ENCODE results near the gene TSHZ1. TPM values are rescaled to one million over a fixed set of nuclear protein-coding genes. Genes with fewer than 3 reads are reported as not detected.
A peak's percentile ranks its signal among the peaks of the same experiment; 100 is the strongest.

The TSHZ1 gene
- total and polyA plus RNA-seq, 12 donors, result 6.8 to 25.0 (median 16.0) TPM

- H3K9me3 ChIP-seq (replicated peaks in 1 of 3), result no peaks in the 10 kb centered on the region
- no peak overlapping the region for H3K4me3 ChIP-seq
- no peaks in the 10 kb centered on the region for H3K27me3 ChIP-seq
- peaks cover 8 to 12% of the 10 kb centered on the region in 2 donors for H3K4me1 ChIP-seq (replicated peaks in 1 of 2)
- DNase-seq, result no peak
- no peak overlapping the region for H3K27ac ChIP-seq
- H3K36me3 ChIP-seq (replicated peaks in 1 of 2), result no peaks in the 10 kb centered on the region
- WGBS, 4 donors, result 84 to 94% (median 92%) methylated on average over 9 to 10 of the region's 10 CpGs
- intact Hi-C loops (cut with DNase I), result no loop called here
- TF ChIP-seq POLR2A (IDR thresholded peaks at IDR 0.05) (no peak), CTCF (IDR thresholded peaks at IDR 0.05) (no peak)
These were observed 28.2 kb downstream of the TSHZ1 start for GRCh38 chr18:75238786-75239185.

GRCh38 chr18:75240433-75240832 lies 29.8 kb downstream of the TSHZ1 start:
- Histone ChIP-seq H3K9me3 (replicated peaks in 1 of 3) (no peaks in the 10 kb centered on the region), H3K36me3 (replicated peaks in 1 of 2) (no peaks in the 10 kb centered on the region), H3K4me3 (no peak overlapping the region), H3K27ac (no peak overlapping the region), H3K27me3 (no peaks in the 10 kb centered on the region), H3K4me1 (replicated peaks in 1 of 2) (peaks cover 8 to 24% of the 10 kb centered on the region in 2 donors)
- WGBS, 4 donors, result 84 to 95% (median 92%) methylated on average over 10 of the region's 10 CpGs
- intact Hi-C loops (cut with DNase I), result no loop called here
- no peak for TF ChIP-seq POLR2A (IDR thresholded peaks at IDR 0.05)
- no peak for TF ChIP-seq CTCF (IDR thresholded peaks at IDR 0.05)
- DNase-seq, result no peak

GRCh38 chr18:75241705-75242104 lies 31.1 kb downstream of the TSHZ1 start:
- intact Hi-C loops (cut with DNase I), result no loop called here
- Histone ChIP-seq H3K27ac (no peak overlapping the region), H3K27me3 (no peaks in the 10 kb centered on the region), H3K4me1 (replicated peaks in 1 of 2) (peaks cover 9 to 33% of the 10 kb centered on the region in 2 donors), H3K36me3 (replicated peaks in 1 of 2) (no peaks in the 10 kb centered on the region), H3K4me3 (no peak overlapping the region), H3K9me3 (replicated peaks in 1 of 3) (no peaks in the 10 kb centered on the region)
- DNase-seq, result no peak
- TF ChIP-seq CTCF (IDR thresholded peaks at IDR 0.05) (no peak), POLR2A (IDR thresholded peaks at IDR 0.05) (no peak)
- 65 to 86% (median 83%) methylated on average over 1 of the region's 1 CpG for WGBS, 4 donors

GRCh38 chr18:75244351-75245313 lies 34.0 kb downstream of the TSHZ1 start:
- intact Hi-C loops (cut with DNase I), result loop anchor here in 1 of 2 donors (5.0 kb wide), 1 partner anchor 32 kb away; the partner anchor contains the start of gene TSHZ1
- Histone ChIP-seq H3K9me3 (replicated peaks in 1 of 3) (no peaks in the 10 kb centered on the region), H3K27me3 (no peaks in the 10 kb centered on the region), H3K4me3 (no peak overlapping the region), H3K4me1 (replicated peaks in 1 of 2) (peaks cover 15 to 38% of the 10 kb centered on the region in 2 donors), H3K36me3 (replicated peaks in 1 of 2) (no peaks in the 10 kb centered on the region), H3K27ac (peak overlapping the region in 2 of 5 donors; percentile 7 to 19)
- 63 to 76% (median 69%) methylated on average over 11 to 19 of the region's 19 CpGs for WGBS, 4 donors
- DNase-seq, result peak in 3 of 7 donors; percentile 24 to 39 (median 34)
- peak in 4 of 6 experiments; percentile 5 to 32 (median 24) for TF ChIP-seq CTCF (IDR thresholded peaks at IDR 0.05)
- TF ChIP-seq POLR2A (IDR thresholded peaks at IDR 0.05), result no peak
